ENCODE data around the gene GCLM.

DNA sequence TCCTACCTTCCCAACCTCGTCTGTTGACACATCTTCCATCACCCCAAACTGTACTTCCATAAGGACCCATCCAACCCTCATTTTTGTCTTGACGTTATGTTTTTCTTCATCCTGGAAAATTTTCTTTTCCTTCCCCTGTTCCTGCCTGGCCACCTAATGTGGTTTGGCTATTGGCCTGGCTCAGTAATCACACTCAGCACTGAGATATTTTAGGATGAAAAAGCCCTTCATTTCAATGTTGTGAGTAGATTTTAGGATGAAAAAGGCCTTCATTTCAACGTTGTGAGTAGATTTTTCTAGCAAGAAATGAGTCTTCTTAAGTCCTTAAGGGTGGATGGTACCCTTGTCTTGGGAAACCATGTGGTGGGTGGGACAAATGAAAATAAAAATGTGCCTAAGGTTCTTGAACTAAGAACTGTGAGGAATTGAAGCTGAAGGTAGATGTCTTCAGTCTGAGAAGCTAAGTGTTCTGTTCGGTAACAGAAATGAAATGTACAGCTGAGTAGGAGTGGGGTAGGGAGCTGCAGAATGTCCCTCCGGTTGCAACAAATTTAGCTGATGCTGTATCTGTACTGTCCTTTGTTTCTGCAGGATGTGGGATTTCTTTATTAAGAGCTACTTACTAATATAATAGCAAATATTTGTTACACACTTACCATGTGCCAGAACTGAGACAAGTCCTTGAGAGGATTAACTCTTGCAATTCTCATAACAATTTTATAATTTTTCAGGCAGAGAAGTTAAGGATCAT is 66.3 kb downstream of the GCLM start:
- TF ChIP-seq, protein P1, sequence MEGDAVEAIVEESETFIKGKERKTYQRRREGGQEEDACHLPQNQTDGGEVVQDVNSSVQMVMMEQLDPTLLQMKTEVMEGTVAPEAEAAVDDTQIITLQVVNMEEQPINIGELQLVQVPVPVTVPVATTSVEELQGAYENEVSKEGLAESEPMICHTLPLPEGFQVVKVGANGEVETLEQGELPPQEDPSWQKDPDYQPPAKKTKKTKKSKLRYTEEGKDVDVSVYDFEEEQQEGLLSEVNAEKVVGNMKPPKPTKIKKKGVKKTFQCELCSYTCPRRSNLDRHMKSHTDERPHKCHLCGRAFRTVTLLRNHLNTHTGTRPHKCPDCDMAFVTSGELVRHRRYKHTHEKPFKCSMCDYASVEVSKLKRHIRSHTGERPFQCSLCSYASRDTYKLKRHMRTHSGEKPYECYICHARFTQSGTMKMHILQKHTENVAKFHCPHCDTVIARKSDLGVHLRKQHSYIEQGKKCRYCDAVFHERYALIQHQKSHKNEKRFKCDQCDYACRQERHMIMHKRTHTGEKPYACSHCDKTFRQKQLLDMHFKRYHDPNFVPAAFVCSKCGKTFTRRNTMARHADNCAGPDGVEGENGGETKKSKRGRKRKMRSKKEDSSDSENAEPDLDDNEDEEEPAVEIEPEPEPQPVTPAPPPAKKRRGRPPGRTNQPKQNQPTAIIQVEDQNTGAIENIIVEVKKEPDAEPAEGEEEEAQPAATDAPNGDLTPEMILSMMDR (IDR thresholded peaks at IDR 0.05) = no peak
- TF ChIP-seq EZH2 (IDR thresholded peaks at IDR 0.05; ENCODE audit: borderline replicate concordance, insufficient read depth, low read depth, low read length, poor library complexity, severe bottlenecking) = no peak
